GM19438 (cell line): Measurements from ENCODE around the gene CYP27C1.
"Not testable (repeated sequence)": the region's sequence is repeated elsewhere in the genome, so short reads cannot be mapped to it uniquely, and the experiment has no call there.

Experiments
- ATAC-seq: cut with Tn5 transposase; IDR thresholded peaks from one replicate; pipeline ENCODE4 v1.9.1; 2021; ENCODE audit warnings: low read depth; ENCODE audit not compliant: unreplicated experiment

Gene CYP27C1

DNA sequence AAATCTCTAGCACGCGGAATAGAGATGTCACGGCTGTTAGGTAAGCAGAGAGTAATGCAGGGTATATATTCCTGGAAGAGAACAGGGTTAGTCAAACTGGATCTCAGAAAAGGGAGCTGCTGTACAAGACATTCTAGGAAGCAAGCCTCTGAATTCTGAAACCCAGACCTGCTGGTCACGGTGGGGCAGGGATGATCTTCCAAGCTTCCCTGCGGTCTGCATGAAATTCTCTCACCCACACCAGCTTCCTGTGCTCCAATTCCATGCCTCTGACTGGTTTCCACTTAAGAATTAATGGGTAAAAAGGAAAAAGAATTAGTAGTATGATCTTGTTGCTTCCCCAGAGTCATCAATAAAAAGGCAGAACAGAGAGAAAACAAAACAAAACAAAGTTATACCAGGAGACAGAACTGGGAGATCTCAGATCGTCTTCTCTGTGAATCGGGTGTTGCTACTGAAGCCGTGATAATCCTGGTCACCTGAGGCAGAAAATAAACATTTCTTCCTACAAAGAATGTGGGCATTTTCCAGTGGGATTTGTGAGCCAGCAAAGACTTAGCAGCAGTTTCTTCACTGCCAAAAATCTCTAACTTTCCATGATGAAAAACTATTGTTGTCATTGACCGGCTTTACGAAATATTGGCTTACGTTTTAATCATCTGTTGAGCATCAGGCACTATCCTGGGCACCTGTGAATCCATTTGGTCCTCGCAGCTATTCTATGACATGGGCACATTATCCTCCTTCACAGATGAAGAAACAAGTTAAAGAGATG, 5.3 kb upstream of the CYP27C1 start:
- no peak for ATAC-seq

DNA sequence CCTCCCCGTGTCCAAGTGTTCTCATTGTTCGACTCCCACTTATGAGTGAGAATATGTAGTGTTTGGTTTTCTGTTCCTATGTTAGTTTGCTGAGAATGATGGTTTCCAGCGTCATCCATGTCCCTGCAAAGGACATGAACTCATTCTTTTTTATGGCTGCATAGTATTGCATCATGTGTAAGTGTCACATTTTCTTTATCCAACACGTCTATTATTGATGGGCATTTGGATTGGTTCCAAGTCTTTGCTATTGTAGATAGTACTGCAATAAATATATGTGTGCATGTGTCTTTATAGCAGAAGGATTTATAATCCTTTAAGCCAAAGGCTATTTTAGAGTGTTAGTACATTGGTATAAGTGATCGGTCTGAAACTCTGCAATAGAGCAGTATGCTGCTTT, 4.0 kb upstream of the CYP27C1 start:
- ATAC-seq, result not testable (repeated sequence)

DNA sequence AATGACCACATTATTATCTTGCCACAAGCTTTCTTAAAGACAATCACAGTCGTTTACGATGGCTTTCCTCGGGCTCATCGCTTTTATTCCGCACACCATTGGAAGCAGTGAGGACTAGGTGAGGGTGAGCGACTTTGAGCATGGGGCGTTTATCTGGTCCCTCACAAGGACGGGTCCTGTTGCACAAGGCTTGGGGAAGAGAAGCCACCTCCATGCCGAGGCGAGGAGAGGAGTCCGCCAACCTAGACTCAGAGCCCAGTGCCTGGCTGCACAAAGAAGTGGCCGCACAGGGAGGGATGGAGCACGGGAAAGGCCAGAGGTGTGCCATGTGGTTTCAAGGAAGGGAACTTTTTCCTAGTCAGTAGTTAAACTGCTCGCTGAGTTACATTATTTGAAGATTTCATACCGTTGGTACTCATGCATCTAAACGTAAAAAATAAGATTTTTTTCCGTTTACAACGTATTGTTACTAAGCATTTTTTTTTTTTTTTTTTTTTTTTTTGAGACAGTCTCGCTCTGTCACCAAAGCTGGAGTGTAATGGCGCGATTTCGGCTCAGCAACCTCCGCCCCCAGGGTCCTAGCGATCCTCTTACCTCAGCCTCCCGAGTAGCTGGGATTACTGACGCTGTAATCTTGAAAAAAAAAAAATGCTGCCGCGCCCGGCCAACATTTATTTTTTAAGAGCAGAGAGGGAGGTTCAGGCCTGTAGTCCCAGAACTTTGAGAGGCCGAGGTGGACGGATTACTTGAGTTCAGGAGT, 849 bp upstream of the CYP27C1 start:
- no peak for ATAC-seq

DNA sequence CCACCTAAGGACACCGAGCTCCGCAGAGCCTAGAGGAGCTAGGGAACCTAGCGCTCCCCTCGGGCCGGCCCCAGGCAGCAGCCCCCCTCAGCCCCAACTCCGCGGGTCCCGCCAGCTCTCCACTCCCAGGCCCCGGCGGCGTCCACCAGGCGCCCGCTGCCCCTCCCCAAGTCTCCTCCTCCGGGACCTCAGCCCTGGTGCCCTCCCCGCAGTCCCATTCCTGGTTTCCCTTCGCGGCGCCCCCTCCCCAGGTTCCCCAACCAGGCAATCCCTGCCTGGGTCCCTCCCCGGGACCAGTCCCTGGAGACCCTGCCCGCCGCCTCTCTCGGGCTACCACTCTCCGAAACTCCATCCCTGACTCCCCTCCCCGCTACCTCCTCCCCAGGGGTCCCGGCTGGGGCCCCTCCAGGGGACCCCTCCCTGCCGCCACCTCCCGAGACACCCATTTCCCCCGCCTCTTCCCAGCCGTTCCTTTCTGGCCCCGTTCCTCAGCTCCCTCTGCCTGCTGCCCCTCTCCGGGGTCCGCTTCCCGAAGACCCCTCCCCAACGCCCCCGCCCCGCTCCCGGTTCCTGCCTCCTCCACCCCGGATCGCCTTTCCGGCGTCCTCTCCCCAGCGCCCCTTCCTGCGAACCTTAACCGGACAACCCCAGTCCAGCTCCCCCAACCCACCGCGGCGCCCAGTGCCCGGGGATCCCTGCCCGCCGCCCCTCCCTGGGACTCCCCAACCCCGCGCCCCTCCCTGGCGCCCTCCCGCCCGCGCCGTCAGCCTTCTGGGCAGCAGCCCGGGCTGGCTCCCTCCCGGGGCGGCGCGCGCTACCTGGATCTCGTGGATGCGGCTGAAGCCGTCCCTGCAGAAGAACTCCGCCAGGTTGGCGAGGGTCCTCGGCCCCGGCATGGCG, 678 bp downstream of the CYP27C1 start:
- no peak for ATAC-seq

DNA sequence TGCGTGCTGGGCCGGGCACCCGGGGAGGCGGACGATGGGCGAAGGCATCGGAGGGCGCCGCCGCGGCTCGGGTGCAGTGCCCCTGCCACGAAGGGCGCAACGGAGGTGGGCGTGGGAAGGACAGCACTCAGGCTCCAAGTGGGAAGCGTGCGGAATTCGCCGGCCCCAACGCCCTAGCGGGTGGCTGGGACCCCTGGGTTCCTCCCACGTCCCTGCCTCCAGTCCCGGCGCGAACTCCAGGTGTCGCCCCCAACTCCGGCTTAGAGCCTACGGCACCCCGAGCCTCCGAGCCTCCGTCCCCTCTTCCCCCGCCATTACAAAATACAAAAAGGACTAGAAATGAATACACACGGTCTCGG, 1.3 kb downstream of the CYP27C1 start:
- no peak for ATAC-seq

DNA sequence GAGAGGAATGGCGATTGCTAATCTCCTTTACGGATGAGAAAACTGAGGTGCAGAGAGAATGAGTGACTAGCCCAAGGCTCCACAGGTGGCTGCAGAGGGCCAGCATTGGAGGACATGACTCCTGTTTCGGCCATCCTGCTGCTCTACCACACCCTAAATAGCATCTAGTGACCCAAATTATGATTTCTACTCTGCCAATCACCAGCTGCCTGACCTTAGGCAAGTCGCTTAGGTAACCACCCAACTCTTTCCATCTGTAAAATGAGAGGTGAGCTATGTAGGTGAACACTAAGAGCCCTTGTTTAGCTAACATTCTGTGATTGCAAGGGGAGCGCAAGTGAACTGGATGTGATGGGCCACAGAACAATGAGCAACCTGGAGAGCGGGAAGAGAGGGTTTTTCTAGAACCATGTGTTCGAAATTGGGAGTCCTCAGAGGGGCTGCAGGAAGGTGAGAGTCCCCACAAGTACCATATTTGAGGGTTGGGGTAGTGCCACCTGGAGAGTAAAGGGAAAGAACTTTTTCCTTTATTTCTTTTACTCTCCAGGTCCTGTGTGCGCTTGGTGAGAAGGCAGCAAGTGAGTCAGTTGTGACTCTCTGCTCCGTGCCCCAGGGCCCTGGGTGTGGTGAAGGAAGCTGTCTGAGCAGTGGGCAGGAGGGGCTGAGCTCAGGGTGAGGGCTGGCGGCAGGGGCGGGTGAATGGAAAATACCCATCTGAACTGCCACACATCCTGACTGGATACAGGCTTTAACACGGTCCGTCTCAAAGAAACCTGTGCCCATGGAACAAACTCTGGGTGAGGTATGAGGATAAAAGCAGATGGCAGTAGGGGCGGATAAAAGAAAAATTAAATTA, 2.4 kb downstream of the CYP27C1 start:
- ATAC-seq, result no peak

DNA sequence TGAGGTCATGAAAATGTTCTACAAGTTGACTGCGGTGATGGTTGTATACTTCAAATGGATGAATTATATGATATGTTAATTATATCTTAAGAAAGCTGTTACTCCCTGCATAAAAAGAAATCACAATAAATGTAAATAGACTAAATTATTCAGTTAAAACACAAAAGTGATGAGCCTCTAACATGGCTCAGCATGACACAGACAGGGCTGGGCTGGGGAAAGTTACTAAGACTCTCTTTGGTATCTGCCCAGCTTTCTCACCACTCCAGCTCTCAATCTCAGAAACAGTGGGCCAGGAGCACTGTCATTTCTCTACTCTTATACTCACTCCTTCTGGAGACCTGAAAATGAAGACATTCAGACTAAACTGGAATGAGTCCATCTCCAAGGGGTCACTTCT, 3.5 kb downstream of the CYP27C1 start:
- ATAC-seq, result no peak

DNA sequence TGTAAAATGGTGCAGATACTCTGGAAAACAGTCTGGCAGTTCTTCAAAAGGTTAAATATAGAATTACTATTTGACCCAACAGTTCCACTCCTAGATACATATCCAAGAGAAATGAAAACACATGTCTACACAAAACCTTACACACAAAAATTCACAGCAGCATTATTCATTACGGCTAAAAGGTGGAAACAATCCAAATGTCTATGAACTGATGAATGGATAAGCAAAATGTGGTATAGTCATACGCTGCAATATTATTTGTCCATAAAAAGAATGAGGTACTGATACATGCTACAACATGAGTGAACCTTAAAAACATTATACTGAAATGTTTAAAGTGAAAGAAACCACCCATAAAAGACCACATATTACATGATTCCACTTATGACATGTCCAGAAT, 4.0 kb downstream of the CYP27C1 start:
- no peak for ATAC-seq

DNA sequence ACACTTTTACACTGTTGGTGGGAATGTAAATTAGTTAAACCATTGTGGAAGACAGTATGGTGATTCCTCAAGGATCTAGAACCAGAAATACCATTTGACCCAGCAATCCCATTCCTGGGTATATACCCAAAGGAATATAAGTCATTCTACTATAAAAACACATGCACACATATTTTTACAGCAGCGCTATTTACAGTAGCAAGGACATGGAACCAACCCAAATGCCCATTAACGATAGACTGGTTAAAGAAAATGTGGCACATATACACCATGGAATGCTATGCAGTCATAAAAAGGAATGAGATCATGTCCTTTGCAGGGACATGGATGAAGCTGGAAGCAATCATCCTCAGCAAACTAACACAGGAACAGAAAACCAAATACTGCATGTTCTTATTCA, 5.9 kb downstream of the CYP27C1 start:
- not testable (repeated sequence) for ATAC-seq

DNA sequence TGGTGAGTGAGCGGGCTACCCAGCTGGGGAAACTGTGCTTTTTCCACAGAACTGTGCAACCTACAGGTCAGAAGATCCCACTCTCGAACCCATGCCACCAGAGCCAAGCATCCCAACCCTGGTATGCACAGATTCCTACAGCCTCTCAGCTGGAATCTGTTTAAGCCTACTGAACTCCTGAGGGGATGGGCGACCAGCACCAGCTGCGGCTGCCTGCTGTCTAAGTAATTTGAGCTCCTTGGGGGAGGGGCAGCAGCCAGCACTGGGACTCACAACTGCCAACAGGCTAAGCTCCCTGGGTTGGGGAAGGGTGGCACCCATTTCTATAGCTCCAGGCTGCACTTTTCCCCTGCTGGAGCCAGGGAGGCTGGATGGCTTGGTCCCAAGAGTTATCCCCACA, 11.8 kb downstream of the CYP27C1 start:
- ATAC-seq, result no peak

DNA sequence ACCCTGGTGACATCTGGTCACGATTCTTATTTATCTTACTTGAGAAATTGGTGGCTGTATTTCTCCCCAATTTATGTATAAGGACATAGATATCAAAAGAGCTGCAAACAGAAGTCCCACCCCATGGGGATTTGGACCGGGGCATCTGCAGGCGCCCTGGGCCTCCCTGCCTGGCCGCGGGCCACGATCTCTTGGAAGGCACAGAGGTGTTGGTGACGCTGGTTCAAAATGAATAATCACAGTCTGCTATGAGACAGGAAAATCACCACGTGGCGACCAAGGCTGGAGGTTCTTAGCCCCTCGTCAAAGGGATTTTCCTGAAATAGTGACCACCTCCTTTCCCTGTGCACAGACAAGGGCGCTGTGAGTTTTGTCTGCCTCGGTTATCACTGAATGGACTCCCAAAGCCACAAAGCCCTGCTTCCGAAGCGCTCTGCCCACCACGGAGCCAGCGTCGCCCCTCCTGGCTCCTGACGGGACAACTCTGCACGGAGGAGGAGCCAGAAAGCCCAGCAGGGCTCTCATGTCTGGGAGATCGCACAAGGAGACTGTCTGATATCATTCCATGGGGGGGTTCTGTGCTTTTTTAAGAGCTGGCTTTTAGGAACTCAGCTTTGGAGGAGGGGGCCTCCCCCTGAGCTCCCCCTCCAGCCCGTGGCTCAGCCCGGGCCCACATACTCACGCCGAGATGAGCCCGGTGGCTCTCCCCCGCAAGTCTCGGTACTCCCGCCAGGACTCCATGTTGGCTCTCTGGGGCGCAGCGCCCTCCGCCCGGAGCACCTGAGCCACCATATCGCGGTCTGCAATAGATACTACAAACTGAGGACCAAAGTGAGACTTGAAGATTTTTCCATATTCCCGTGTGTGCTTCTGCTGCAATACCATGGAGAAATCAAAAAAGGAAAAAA, 14.6 kb downstream of the CYP27C1 start:
- no peak for ATAC-seq

DNA sequence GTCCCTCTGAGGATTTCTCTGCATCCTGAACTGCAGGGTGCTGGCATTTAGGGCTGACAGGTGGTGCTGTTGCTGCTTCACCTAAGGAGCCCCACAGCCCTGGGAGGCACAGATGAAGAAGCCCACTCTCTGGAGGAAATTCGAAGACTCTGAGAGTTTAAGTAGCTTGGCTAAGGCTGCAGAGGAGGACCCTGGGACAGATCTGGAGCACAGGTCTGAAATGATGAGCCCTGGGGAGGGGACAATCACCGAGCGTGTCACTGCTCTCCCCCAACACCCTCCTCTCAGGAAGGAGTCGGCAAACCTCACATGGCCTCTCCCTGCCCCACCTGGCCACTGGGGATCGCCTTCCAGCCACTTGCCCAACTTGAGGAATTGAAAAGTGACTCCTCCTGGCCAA, 18.6 kb downstream of the CYP27C1 start:
- ATAC-seq, result no peak

DNA sequence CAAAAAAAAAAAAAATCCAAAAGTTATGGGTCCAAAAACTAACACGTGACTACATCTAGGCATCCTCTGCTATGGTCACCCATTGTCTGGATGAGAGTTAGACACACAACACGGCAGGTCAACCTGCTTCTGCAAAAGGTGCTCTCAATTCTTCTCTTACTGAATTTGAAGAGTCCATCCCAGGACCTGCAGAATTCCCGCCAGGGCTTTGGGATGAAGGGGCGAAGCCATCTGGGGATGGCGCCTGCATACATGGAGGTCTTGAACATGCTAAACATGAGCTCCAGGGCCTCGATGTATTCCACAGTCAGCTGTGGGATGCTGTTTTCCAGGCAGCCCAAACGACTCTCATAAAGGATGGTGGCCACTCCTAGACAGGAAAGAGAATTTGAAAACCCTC, 19.1 kb downstream of the CYP27C1 start:
- ATAC-seq, result no peak

DNA sequence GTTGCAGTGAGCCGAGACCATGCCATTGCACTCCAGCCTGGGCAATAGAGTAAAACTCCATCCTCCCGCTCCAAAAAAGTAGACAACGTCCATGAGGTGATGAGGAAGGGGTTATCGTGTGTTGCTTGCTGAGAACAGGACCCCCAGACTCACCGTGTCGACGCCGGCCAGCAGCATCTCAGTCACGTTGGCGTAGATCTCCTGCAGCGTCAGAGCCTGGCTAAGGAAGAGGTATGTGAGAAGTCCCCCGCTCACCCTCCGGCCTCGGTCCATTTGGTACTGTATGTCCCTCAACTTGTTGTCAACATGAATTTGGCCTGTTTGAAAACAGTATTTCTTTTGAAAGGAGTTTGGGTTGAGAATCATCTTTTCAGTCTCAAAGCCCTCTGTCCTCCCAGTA, 20.9 kb downstream of the CYP27C1 start:
- ATAC-seq, result no peak

DNA sequence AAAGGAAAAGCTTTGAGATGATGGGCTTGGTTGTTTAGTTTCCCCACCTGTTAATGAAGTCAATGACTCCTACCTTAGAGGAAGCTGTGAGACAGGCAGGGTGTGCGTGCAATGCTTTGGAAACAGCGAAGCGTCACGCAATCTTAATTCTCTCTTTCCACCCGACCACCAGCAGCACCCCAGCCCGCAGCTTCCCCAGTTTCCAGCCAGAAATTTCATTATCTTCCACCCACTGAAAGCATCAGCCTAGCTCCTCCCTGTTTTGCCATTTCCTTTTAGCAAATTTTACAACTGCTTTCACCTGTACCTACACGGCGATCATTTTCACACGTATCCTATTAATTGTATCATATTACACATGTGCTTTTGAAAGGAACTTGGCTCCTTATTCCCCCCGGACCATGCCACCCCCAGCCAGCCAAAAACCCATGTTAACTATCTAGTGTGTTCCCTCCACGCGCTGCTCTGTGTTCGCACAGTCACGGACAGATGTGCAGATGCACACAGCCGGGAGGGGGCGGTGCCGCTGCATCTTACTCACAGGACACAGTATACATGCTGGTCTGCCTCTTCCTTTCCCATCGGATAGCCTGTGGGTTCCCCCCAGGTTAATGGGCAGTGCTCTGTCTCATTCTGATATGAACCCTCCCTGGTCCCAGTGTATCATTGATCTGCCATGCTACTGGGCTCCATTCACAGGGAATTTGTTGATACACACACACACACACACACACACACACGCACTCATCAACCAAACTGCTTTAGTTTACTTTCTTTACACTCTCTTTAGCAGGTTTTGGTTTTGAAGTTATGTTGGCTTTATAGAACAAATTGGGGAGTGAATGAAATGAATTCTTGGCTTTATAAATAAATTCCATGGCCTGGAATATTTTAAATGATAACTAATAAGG, 22.4 kb downstream of the CYP27C1 start:
- peak; percentile 70 for ATAC-seq

DNA sequence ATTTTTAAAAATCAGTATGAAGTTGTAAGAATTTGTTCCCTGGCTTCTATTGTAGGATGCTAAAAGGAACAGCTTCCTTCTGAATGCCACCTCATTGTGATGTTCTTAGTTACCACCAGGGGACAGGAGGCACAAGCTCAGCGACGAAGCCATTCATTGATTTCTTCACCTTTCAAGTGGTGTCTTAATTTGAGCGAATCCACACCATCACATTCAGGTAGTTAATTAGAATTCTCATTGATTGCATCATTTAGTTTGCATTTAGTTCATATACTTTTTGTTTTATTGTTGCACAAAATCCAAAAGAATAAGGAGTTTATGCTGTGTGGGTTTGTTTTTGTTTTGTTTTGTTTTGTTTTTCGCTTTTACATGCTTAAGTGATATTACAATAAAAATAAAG, 23.1 kb downstream of the CYP27C1 start:
- no peak for ATAC-seq

DNA sequence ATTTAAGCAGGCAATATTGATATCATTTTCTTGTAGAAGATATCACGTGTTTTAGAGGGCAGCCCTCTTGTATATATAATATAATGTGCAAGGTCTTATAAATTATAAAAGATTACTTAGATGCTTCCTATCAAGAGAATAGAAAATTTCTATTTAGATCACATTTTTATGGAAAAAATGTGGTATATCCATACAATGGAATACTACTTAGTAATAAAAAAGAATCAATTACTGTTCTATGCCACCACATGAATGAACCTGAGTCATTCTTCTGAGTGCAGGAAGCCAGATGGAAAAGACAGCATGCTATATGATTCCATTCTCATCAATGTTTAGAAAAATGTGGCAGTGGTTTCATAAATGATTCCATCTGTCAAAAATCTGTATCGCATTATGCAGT, 23.6 kb downstream of the CYP27C1 start:
- ATAC-seq, result no peak
